HG02763 (cell line): ENCODE measurements around the gene PKNOX2.

Experiments
- ATAC-seq: cut with Tn5 transposase; IDR thresholded peaks from one replicate; pipeline ENCODE4 v1.9.1; 2021; ENCODE audit warnings: mild to moderate bottlenecking, moderate library complexity; ENCODE audit not compliant: unreplicated experiment

PKNOX2 gene

GRCh38 chr11:125229916-125230315, 65.4 kb downstream of the PKNOX2 start:
- no peak for ATAC-seq

DNA sequence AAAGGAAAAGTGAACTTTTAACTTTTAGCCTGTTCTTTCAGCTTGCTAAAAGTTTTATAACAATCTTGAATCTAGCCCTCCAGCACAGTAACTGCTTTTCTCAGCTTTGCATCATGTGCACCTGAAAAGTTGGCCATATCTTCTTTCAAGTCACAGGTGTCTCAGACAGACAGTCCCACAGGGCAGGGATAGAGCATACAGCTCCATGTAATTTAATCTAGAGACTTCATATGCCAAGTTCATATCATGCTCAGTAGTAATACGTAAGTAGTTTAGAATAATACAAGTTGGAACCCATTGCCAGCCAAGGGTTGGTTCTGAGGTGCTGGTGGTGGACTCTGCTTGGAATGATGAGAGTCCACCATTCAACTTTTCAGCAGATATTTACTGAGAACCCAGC, 68.6 kb downstream of the PKNOX2 start:
- ATAC-seq: no peak

GRCh38 chr11:125233736-125234275, 69.3 kb downstream of the PKNOX2 start:
- ATAC-seq: no peak

DNA sequence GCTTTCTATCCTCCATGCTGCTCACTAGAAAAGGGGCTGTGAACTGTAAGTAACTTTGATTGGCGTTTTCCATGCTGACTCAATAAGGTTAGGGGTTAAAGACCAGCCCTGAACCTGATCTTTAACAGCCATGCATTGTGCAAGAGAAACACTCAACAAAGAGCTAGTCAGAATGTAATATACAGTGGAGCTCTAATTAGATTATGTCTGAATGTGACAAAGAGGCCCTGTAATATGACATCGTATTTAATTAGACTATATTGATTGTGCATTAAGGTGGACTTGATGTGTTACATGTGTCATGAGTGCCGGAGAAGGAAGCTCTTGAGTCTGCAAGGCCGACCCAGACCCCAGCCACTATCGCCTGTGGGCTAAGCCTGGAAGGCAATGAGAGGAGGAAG, 70.5 kb downstream of the PKNOX2 start:
- ATAC-seq: no peak

GRCh38 chr11:125236072-125236825, 71.7 kb downstream of the PKNOX2 start:
- no peak for ATAC-seq

DNA sequence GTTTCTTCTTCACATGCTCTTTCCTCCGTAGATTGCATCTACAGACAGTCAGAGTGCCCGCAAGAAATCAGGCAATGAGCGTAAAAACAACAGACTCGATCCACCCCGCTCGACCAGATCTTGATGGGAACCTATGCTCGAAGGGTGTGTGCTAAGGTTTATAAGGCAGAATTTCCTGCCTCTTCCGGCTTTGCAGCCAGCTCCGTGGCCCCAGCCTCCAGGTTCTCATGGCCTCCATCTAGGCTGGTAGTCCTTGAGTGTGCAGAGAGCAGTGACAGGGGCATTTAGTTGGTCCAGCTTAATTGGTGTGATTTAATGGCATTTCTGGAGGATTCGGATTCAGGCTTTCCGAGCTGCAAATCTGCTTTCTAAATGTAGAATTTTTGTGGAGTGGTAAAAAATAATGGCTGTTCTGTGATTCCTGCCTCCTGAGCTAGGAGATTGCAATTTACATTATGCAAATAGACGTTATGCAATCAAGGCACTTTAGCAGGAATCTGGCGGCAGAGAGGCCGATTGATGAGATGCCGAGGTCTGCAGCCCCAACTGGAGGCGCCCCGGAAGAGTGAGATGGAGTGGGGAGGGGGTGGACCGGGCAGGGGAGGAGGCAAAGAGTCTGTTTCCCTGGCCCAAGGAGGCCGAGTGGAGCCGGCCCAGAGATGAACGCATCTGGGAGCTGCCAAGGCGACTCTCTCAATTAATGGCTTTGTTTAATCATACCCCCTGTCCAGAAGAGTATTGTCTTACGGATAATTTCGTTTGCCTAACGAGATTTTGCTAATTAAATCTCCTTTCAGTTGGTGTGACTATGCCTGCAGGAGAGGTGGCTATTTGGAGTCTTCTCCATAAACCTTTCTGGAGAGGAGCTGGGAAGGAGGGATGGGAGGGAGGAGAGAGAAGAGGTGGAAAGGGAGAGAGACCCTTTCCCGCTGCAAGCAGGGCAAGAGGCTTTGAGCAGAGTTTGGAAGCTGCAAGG, 75.3 kb downstream of the PKNOX2 start:
- no peak for ATAC-seq

GRCh38 chr11:125241104-125241503, 76.6 kb downstream of the PKNOX2 start:
- ATAC-seq: no peak

GRCh38 chr11:125242141-125242775, 77.7 kb downstream of the PKNOX2 start:
- no peak for ATAC-seq

DNA sequence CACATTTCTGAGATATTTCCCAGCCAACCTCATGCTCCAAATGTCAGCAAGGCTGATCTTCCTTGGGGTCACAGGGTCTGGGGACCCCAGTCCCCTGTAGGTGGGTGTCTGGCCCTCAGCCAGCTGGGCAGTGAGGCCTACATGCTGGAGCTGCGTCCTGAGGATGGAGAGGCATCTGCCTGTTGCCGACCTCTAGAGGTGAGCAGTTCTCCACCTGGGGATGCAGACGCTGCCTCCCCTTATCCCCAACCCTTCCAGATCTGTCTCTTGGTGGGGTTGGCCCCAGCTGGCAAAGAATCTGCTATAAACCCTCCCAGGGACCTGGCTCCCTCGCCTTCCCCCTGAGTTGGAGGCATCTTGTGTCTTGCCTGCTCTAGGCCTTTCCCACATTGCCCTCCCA, 79.6 kb downstream of the PKNOX2 start:
- no peak for ATAC-seq

DNA sequence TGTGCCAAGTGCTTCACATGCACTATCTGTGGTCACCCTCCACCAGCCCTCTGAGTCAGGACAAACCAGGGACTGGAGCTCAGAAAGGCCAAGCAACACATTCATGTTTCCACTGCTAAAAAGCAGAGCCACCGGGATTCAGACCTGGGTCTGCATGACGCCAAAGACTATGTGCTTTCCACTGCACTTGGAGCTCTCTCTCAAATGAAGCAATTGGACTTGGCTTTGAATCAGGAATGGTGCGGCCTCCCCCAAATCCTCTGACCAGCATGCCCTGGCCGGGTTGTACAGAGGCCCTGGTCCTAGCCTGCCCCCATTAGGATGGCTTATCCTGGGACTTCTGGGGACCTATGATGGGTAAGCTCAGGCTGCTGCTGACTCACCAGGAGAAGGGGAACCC, 80.7 kb downstream of the PKNOX2 start:
- no peak for ATAC-seq

DNA sequence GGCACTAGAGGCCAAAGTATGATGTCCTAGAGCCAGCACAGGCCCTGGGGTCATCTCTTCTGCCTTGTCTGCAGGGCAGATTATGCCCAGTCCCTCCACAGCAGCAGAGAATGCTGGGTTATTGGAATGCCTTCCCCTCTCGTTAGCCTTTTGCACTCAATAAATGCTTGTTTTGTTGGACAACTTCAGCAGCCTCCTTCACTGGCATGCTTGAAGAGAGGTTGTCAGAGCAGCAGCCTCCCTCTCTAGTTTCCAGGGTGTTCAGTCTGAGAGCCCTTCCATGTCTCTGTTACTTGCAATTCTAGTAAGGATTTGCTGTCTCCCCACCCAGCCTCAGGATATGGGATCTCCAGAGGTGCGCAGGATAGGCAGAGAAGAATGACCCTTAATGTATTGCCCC, 82.9 kb downstream of the PKNOX2 start:
- ATAC-seq: no peak

DNA sequence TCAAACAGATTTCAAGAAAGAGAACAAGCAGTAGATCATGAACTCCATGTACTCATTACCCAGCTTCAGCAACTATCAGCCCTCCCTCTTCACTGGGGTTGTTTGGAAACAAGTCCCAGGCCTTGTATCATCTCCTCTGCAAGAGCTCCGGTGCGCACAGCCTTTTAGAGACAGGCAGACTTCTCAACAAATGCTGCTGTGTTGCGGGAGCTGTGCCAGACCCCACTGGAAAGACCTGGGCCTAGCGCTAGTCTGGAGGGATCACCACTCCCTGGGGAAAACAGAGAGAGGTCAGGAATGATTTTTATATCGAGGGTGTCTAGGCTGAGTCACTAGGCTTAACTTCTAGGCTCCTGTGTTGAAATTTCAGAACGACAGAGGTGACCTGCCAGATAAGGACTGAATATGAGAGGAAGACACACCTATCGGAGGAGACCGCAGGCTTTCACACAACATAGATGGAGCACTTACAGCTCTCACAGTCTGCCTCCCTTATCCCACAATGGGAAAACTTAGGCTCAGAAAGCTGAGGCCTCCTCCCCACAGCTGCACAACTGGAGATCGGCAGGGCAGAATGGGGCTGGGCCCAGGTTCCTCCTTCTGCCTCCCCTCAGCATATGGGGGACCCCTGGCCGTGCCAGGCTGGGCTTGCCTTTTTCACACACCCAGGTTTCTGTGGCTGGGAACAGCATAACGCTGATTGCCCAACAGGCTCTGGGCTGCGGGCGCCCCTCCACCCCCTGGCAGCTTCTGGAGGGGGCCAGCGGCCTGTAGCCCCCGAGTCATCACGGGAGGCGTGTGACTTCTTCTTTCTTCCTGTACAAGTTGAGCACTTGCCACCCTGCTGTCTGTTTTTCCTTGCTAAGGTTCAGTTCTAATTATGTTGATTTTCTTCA, 86.0 kb downstream of the PKNOX2 start:
- no peak for ATAC-seq

DNA sequence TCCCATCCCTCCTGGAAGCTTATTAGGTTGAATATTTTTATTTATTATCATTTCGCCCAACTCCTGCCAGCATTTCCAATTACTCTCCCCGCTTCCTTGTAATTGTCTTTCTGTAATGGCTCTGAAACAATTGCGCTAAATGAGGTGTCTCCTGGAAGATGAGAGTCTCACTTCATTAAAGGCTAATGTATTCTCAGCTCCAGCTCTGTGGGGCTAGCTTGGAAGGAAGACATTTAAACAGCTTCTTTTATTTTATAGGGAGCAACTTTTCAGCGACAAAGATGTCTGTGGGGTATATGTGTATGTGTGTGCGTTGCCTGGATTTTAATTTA, 86.6 kb downstream of the PKNOX2 start:
- ATAC-seq: no peak

- no peak for ATAC-seq
Observed at GRCh38 chr11:125251956-125252355, 87.4 kb downstream of the PKNOX2 start.

GRCh38 chr11:125253289-125253688, 88.7 kb downstream of the PKNOX2 start:
- no peak for ATAC-seq

- no peak for ATAC-seq
Observed at GRCh38 chr11:125253795-125254525, 89.4 kb downstream of the PKNOX2 start.

DNA sequence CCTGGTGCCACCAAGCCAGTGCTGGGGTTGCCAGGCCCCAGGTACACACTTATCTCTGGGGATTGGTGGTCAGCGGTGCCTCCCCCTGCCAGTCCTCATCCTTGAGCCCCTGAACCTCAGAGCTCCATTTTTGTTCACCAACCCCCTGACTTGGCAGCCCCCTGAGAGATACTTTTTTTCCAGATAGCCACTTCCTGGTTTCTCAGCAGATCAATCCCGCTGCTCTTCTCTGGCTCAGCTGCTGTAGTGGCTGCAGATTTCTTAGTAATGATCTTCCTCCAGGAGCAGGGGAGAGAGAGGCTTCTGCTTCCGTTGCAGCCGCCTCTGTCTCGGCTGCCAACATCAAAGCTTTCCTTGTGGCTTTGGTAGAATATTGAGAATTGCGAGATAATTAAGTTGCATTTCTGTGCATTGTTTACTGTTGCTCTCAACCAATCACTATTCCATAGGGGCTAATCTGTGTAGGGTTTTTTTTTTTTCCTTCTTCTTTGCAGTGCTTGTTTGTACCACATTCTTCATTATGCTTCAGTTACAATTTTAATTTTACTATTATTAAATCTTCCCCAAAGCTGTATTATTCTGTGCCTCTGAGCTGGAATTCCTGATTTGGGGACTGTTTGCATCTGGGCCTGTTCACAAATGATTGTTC, 92.1 kb downstream of the PKNOX2 start:
- no peak for ATAC-seq

DNA sequence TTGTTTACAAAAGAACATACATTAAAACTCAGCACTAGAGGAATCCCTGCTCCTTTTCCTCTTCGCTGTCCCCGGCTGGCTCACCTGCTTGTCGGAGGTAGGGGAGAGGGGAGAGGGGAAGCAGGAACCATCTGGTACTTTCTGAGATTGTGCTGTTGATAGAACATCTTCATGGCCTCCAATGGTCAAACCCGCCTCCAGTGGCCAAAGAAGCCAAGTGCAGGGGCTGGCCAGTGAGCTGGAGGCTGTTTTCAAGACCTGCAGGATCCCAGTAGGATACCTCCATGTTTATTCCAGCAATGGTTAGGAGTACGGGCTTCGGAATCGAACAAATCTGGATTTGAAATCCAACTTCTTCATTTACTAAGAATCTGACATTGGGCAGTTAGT, 92.6 kb downstream of the PKNOX2 start:
- ATAC-seq: no peak

- no peak for ATAC-seq
Observed at GRCh38 chr11:125257751-125258150, 93.2 kb downstream of the PKNOX2 start.
